ENCODE data around the gene CCDC85C. TPM values are rescaled to one million over a fixed set of nuclear protein-coding genes. Genes with fewer than 3 reads are reported as not detected.

Gene CCDC85C
- total RNA-seq, 1 experiment from 2014 or later = 42.3 TPM

GRCh38 chr14:99522025-99522401, 82.0 kb downstream of the CCDC85C start:
- ATAC-seq (no peak), DNase-seq (ENCODE audit: low read depth, low spot score) (no peak)
- Histone ChIP-seq H3K9me2 (ENCODE audit: insufficient read depth) (no peaks in the 10 kb centered on the region), H3K27ac (ENCODE audit: low read depth, low read length) (no peak overlapping the region), H3K4me3 (replicated peaks in 1 of 2; ENCODE audit: low read depth in 1 of 2, low read length in 2 of 2) (no peak overlapping the region), H3K9me3 (ENCODE audit: control insufficient read depth in 1 of 2, insufficient read depth in 1 of 2, low read depth in 1 of 2, low read length in 2 of 2) (no peaks in the 10 kb centered on the region), H3K36me3 (ENCODE audit: control insufficient read depth in 1 of 2, insufficient read depth in 2 of 2, low read length in 2 of 2) (no peaks in the 10 kb centered on the region), H3K4me1 (ENCODE audit: control insufficient read depth in 1 of 2, insufficient read depth in 2 of 2, low read length in 2 of 2) (peaks cover 0 to 6% of the 10 kb centered on the region in 2 experiments; a peak in 2 of 4 replicates), H3K9ac (ENCODE audit: low read length) (no peak overlapping the region), H4K20me1 (ENCODE audit: insufficient read depth) (no peaks in the 10 kb centered on the region), H2AFZ (ENCODE audit: low read depth, low read length, poor library complexity, severe bottlenecking) (no peak overlapping the region), H3K79me2 (ENCODE audit: insufficient read depth, low read length) (peaks cover 7% of the 10 kb centered on the region; the same call in 1 of the 2 replicates), H3K4me2 (ENCODE audit: low read length) (no peak overlapping the region), H3K27me3 (ENCODE audit: insufficient read depth, low read length) (no peaks in the 10 kb centered on the region)
- ChIA-PET POLR2A (no interaction called here), RAD21 (ENCODE audit: low non-redundant PET in 1 of 2, low total read pairs in 2 of 2, uncharacterized antibody in 2 of 2, unreplicated experiment in 2 of 2) (no interaction called here), CTCF (interaction anchor here (1.2 kb wide), 1 partner anchor 162 kb away, joined by 3 read pairs; the partner anchor contains the start of gene CYP46A1)
- BruUV-seq (replicated peaks) = no TSS peak
- TF ChIP-seq JUND (IDR thresholded peaks at IDR 0.05) (no peak), ELF1 (IDR thresholded peaks at IDR 0.05; ENCODE audit: borderline replicate concordance, low read depth) (no peak), CEBPB (IDR thresholded peaks at IDR 0.05; ENCODE audit: low read depth) (no peak), EZH2 (IDR thresholded peaks at IDR 0.05) (no peak), RAD21 (IDR thresholded peaks at IDR 0.05; ENCODE audit: low read depth) (no peak), YY1 (IDR thresholded peaks at IDR 0.05; ENCODE audit: extremely low read depth, insufficient replicate concordance, low read depth, low read length) (no peak), FOSL1 (IDR thresholded peaks at IDR 0.05; ENCODE audit: low read depth) (no peak), ZFX (IDR thresholded peaks at IDR 0.05) (no peak), EZH2phosphoT487 (IDR thresholded peaks at IDR 0.05; ENCODE audit: borderline replicate concordance) (no peak), CTCF (IDR thresholded peaks at IDR 0.05 in 2 of 3, conservative IDR thresholded peaks at IDR 0.05 in 1 of 3; ENCODE audit: borderline replicate concordance in 1 of 3, insufficient read depth in 1 of 3, low read depth in 2 of 3, low read length in 2 of 3) (no peak), TCF7L2 (IDR thresholded peaks at IDR 0.05; ENCODE audit: borderline replicate concordance, extremely low read depth, insufficient read depth, insufficient read length) (no peak), SRF (IDR thresholded peaks at IDR 0.05; ENCODE audit: low read depth) (no peak), POLR2A (IDR thresholded peaks at IDR 0.05; ENCODE audit: borderline replicate concordance, extremely low read depth, insufficient read depth, insufficient read length) (no peak)
- TF ChIP-seq, protein P1, sequence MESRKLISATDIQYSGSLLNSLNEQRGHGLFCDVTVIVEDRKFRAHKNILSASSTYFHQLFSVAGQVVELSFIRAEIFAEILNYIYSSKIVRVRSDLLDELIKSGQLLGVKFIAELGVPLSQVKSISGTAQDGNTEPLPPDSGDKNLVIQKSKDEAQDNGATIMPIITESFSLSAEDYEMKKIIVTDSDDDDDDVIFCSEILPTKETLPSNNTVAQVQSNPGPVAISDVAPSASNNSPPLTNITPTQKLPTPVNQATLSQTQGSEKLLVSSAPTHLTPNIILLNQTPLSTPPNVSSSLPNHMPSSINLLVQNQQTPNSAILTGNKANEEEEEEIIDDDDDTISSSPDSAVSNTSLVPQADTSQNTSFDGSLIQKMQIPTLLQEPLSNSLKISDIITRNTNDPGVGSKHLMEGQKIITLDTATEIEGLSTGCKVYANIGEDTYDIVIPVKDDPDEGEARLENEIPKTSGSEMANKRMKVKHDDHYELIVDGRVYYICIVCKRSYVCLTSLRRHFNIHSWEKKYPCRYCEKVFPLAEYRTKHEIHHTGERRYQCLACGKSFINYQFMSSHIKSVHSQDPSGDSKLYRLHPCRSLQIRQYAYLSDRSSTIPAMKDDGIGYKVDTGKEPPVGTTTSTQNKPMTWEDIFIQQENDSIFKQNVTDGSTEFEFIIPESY (IDR thresholded peaks at IDR 0.05; ENCODE audit: extremely low read depth, insufficient replicate concordance, low read length) = no peak
- TF ChIP-seq, protein P2, sequence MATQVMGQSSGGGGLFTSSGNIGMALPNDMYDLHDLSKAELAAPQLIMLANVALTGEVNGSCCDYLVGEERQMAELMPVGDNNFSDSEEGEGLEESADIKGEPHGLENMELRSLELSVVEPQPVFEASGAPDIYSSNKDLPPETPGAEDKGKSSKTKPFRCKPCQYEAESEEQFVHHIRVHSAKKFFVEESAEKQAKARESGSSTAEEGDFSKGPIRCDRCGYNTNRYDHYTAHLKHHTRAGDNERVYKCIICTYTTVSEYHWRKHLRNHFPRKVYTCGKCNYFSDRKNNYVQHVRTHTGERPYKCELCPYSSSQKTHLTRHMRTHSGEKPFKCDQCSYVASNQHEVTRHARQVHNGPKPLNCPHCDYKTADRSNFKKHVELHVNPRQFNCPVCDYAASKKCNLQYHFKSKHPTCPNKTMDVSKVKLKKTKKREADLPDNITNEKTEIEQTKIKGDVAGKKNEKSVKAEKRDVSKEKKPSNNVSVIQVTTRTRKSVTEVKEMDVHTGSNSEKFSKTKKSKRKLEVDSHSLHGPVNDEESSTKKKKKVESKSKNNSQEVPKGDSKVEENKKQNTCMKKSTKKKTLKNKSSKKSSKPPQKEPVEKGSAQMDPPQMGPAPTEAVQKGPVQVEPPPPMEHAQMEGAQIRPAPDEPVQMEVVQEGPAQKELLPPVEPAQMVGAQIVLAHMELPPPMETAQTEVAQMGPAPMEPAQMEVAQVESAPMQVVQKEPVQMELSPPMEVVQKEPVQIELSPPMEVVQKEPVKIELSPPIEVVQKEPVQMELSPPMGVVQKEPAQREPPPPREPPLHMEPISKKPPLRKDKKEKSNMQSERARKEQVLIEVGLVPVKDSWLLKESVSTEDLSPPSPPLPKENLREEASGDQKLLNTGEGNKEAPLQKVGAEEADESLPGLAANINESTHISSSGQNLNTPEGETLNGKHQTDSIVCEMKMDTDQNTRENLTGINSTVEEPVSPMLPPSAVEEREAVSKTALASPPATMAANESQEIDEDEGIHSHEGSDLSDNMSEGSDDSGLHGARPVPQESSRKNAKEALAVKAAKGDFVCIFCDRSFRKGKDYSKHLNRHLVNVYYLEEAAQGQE (IDR thresholded peaks at IDR 0.05; ENCODE audit: low read depth) = no peak
- intact Hi-C loops (cut with micrococcal nuclease) = loop anchor here (10.0 kb wide), 1 partner anchor 423 kb away; no protein-coding TSS in a partner anchor

Data from HCT116 (cell line).